D721Med (cell line): Measurements from ENCODE around the gene ACTN4.

Experiments
- DNase-seq: peaks from one replicate; pipeline ENCODE4 v3.0.0; 2011; ENCODE audit warnings: low spot score; ENCODE audit not compliant: insufficient read length
- FAIRE-seq: peaks from 2 replicates; lab custom pipeline; 2011; peaks lifted over from hg19 to GRCh38; lab: Jason Lieb, UNC
- TF ChIP-seq, protein P1 (sequence below): IDR thresholded peaks from 2 replicates; pipeline ENCODE4 v1.5.1; 2012; ENCODE audit warnings: mild to moderate bottlenecking, control low read depth; ENCODE audit not compliant: insufficient read depth; ENCODE audit errors: missing control alignments

Gene ACTN4

DNA sequence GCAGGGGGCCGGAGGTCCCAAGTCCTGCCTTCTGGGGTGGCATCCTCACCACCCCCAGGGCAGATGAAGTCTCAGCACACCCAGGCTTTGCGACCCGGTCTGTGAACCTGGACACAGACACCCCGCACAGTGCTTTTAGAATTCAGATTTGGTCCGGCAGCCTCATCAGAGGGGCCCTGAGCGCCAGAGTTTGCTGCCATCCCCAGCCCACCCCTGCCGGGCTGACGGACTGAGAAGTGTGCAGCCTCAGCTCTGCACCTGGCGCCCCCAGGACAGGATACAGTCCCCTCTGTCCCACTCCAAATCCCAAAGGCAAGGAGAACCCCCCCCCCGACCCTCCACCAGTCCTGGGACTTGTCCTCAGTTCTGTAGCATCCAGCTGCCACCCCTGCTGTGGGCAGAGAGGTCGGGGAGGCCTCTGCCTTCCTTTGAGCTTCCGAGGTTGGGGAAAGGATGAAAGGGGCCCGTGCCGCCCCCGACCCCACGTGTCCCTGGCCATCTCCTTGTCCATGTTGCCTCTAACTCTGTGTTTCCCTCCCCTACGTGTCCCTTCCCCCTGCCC, 79.9 kb downstream of the ACTN4 start:
- DNase-seq (no peak), FAIRE-seq (no peak)
- TF ChIP-seq, protein P1, sequence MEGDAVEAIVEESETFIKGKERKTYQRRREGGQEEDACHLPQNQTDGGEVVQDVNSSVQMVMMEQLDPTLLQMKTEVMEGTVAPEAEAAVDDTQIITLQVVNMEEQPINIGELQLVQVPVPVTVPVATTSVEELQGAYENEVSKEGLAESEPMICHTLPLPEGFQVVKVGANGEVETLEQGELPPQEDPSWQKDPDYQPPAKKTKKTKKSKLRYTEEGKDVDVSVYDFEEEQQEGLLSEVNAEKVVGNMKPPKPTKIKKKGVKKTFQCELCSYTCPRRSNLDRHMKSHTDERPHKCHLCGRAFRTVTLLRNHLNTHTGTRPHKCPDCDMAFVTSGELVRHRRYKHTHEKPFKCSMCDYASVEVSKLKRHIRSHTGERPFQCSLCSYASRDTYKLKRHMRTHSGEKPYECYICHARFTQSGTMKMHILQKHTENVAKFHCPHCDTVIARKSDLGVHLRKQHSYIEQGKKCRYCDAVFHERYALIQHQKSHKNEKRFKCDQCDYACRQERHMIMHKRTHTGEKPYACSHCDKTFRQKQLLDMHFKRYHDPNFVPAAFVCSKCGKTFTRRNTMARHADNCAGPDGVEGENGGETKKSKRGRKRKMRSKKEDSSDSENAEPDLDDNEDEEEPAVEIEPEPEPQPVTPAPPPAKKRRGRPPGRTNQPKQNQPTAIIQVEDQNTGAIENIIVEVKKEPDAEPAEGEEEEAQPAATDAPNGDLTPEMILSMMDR: no peak

- FAIRE-seq (no peak), DNase-seq (no peak)
- TF ChIP-seq, protein P1: no peak
These were observed 80.6 kb downstream of the ACTN4 start for GRCh38 chr19:38727868-38728660.

DNA sequence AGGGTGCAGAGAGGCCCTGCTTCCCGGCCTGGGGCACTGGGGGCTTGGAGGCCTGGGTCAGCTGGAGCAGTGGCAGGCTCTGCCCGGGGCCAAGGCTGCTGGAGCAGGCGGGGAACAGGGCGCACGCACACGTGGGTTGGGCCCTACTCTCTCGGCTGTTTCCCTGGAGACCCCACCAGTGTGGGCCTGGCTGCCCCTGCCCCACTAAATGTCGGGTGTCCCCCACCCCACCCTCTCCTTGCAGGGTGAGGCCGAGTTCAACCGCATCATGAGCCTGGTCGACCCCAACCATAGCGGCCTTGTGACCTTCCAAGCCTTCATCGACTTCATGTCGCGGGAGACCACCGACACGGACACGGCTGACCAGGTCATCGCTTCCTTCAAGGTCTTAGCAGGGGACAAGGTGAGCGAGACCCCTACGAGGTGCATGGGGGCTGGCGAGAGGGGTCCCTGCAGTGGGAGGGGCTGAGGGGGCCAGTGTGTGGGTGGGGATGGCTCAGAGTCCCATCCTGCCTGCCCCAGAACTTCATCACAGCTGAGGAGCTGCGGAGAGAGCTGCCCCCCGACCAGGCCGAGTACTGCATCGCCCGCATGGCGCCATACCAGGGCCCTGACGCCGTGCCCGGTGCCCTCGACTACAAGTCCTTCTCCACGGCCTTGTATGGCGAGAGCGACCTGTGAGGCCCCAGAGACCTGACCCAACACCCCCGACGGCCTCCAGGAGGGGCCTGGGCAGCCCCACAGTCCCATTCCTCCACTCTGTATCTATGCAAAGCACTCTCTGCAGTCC, 81.5 kb downstream of the ACTN4 start:
- FAIRE-seq: no peak
- DNase-seq: no peak
- TF ChIP-seq, protein P1: no peak

DNA sequence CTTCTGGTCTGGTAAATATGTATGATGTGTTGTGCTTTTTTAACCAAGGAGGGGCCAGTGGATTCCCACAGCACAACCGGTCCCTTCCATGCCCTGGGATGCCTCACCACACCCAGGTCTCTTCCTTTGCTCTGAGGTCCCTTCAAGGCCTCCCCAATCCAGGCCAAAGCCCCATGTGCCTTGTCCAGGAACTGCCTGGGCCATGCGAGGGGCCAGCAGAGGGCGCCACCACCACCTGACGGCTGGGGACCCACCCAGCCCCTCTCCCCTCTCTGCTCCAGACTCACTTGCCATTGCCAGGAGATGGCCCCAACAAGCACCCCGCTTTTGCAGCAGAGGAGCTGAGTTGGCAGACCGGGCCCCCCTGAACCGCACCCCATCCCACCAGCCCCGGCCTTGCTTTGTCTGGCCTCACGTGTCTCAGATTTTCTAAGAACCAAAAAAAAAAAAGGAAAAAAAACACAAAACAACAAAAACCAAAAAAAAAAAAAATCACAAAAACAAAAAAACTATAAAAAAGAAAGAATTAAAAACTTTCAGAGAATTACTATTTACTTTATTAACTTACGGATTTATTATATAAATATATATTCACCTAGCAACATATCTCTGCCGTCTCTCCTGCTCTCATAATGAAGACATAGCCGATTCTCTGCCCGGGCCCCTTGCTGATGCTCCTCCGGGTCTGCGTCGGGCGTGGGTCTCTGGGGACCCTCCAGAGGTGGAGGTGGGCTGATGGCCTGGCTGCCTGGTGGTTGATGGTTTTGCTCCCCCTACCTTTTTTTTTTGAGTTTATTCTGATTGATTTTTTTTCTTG, 82.4 kb downstream of the ACTN4 start:
- TF ChIP-seq, protein P1: peak; percentile 58
- peak; percentile 81 for DNase-seq

GRCh38 chr19:38730470-38730730, 83.0 kb downstream of the ACTN4 start:
- no peak for DNase-seq
- no peak for FAIRE-seq
- TF ChIP-seq, protein P1: no peak

More for the DNA sequence above, 82.4 kb downstream of the ACTN4 start:
- no peak for FAIRE-seq

DNA sequence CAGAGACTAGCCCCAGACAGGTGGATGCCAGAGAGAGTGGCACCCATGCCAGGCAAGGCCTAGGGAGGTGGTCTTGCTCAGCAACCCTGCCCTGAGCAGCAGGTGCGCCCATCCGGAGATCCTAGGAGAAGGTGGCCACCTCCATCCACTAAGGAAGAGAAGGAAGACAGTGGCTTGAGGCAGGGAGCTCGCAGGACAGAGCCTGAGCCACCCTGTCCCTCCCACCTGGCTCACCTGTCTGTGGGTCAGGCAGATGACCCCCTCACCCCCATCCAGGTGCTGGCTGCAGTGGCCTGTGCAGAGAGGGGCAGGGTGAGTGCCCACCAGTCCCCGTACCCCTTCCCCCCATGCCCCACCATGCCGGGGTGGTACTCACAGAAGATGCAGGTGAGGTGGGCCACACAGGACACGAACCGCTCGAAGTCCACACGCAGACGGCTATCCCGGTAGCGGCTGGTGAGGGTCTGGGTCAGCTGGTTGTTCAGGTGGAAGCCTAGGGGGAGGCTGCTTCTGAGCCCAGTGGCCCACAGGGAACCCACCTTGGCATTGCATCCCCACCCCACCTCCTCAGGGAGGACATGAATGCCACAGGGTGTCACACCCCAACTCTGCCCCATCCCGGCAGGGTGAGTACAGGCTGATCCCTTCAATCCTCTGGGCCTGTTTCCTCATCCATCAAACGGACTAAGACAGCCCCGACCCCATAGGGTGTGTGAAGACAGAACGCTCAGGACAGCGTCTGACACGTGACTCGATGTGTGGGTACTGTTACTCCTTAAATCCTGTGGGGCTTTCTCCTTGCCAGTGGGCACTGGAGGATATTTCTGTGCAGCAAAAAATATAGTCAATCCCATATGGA, 83.5 kb downstream of the ACTN4 start:
- TF ChIP-seq, protein P1: no peak
- DNase-seq (no peak), FAIRE-seq (no peak)
